Measurements from ENCODE around the gene KCNA2. TPM values are rescaled to one million over a fixed set of nuclear protein-coding genes. Genes with fewer than 3 reads are reported as not detected.

Gene KCNA2
- total and polyA plus RNA-seq, 4 donors: 0.13 to 1.8 (median 0.87) TPM

- 5 to 6% methylated on average over 28 of the region's 28 CpGs for WGBS, 2 donors
- no peaks in the 10 kb centered on the region for H3K27me3 ChIP-seq (ENCODE audit: control insufficient read depth in 1 of 2, insufficient read depth in 2 of 2, low read length in 1 of 2)
- H3K27ac ChIP-seq (ENCODE audit: low read depth in 1 of 2, low read length in 2 of 2): no peak overlapping the region
- intact Hi-C loops (cut with DNase I): no loop called here
- DNase-seq (no peak), ATAC-seq (ENCODE audit: low FRiP score) (no peak)
- peak overlapping the region; percentile 12 to 53 for H3K4me3 ChIP-seq (ENCODE audit: low read length in 2 of 2)
- no peaks in the 10 kb centered on the region for H3K4me1 ChIP-seq (ENCODE audit: control insufficient read depth in 1 of 2, insufficient read depth in 2 of 2, low read length in 2 of 2)
- H3K36me3 ChIP-seq (ENCODE audit: control insufficient read depth in 1 of 2, insufficient read depth in 2 of 2, low read length in 1 of 2): no peaks in the 10 kb centered on the region
- no peaks in the 10 kb centered on the region for H3K9me3 ChIP-seq (ENCODE audit: control insufficient read depth, low read length)
Measured at GRCh38 chr1:110607536-110608230, 1.5 kb upstream of the KCNA2 start.

DNA sequence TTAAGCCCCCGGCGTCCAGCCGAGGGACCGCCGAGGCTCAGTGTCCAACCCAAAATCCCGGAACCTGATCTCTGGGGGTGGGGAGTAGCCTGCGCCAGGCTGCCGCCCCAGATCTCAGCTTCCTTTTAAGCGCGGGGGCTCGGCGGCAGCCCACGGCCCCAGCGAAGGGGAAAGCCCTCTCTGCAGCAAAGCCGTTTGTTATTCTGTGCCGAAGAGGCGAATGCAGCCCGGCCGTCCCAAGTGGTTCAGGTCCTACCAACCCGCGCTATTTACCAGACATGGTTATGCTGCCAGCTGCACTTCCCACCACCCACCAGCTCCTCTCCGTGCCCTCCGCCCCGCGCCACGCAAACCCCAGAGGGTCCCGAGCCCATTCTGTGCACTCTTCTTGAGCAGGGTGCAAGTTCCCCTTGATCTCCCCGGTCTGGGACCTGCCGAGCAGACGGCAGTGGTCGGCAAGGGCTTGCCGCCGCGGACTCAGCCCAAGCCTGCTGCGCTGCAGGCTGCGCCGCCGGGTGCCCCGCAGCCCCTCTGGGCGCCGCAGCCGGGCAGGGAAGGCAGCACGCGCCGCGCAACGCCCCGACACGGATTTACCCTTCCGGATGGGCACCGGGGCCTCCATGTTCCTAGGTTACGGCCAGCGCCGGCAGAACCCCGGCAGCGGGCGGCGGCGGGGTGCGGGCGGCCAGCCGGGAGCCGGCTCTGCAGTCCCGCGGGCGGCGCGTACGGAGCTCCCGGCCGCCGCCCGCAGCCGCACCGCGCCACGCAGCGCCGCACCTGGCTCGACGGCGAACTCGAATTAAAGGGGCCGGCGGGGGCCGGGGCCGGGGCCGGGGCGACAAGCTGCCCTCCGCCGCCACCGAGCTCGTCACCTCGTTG, 738 bp upstream of the KCNA2 start:
- H3K27ac ChIP-seq (ENCODE audit: low read depth in 1 of 2, low read length in 2 of 2): peak overlapping the region in 1 of 2 donors; percentile 19
- peak; percentile 15 for ATAC-seq (ENCODE audit: low FRiP score)
- H3K9me3 ChIP-seq (ENCODE audit: control insufficient read depth, low read length): no peaks in the 10 kb centered on the region
- no peaks in the 10 kb centered on the region for H3K4me1 ChIP-seq (ENCODE audit: control insufficient read depth in 1 of 2, insufficient read depth in 2 of 2, low read length in 2 of 2)
- no peaks in the 10 kb centered on the region for H3K36me3 ChIP-seq (ENCODE audit: control insufficient read depth in 1 of 2, insufficient read depth in 2 of 2, low read length in 1 of 2)
- peak overlapping the region; percentile 12 to 53 for H3K4me3 ChIP-seq (ENCODE audit: low read length in 2 of 2)
- intact Hi-C loops (cut with DNase I): no loop called here
- no peak for DNase-seq
- WGBS, 2 donors: 0% methylated on average over 74 to 94 of the region's 94 CpGs
- H3K27me3 ChIP-seq (ENCODE audit: control insufficient read depth in 1 of 2, insufficient read depth in 2 of 2, low read length in 1 of 2): no peaks in the 10 kb centered on the region

DNA sequence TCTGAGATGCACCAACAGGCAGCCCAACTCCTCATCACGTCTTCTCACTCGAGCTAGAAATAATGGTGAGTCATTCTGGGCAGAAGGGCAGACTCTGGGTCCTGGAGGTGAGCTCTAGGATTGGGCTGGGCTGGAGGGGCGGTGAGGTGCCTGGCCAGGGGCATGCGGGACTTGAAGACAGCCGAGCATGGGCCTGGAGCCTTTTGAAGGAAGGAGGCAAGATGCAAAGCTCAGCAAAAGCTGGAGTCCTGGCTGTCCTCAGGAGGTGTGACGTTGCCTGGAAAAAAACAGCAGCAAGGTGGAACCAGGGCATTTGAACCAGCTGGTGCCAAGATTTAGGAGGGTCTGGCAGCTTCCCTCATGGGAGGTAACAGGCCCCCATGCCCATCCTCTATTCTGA, 712 bp downstream of the KCNA2 start:
- Histone ChIP-seq H3K9me3 (ENCODE audit: control insufficient read depth, low read length) (no peaks in the 10 kb centered on the region), H3K36me3 (ENCODE audit: control insufficient read depth in 1 of 2, insufficient read depth in 2 of 2, low read length in 1 of 2) (no peaks in the 10 kb centered on the region), H3K4me3 (ENCODE audit: low read length in 2 of 2) (no peak overlapping the region), H3K27me3 (ENCODE audit: control insufficient read depth in 1 of 2, insufficient read depth in 2 of 2, low read length in 1 of 2) (no peaks in the 10 kb centered on the region), H3K27ac (ENCODE audit: low read depth in 1 of 2, low read length in 2 of 2) (no peak overlapping the region), H3K4me1 (ENCODE audit: control insufficient read depth in 1 of 2, insufficient read depth in 2 of 2, low read length in 2 of 2) (no peaks in the 10 kb centered on the region)
- DNase-seq: no peak
- WGBS, 2 donors: 76 to 78% methylated on average over 6 of the region's 6 CpGs
- ATAC-seq (ENCODE audit: low FRiP score): no peak
- intact Hi-C loops (cut with DNase I): no loop called here

DNA sequence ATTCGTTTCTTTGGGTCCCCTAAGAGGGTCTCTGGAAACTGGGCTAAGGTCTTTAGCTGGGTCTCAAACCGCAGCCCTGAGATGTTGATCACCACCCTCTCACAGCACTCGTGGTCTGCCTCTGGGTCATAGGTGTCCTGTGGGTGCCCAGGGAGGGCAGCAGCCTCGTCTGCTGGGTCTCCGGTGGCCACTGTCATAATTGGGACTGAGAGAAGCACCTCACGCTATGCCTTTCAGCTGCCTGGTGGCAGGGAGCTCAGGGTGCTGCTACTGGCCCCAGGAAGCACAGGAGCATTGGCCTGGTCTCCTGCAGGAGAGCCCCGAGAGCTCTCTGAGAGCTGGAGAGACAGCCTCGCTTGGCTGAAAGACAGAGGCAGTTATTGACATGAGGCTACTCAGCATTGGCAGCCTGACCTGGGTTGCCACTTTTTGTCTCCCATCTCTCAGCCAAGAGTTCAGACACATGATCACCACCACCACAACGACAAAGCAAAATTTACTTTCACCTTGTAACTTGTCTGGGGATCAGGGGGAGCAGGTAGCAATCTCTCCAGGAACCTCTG, 1.5 kb downstream of the KCNA2 start:
- Histone ChIP-seq H3K36me3 (ENCODE audit: control insufficient read depth in 1 of 2, insufficient read depth in 2 of 2, low read length in 1 of 2) (no peaks in the 10 kb centered on the region), H3K4me1 (ENCODE audit: control insufficient read depth in 1 of 2, insufficient read depth in 2 of 2, low read length in 2 of 2) (no peaks in the 10 kb centered on the region), H3K9me3 (ENCODE audit: control insufficient read depth, low read length) (no peaks in the 10 kb centered on the region), H3K27ac (ENCODE audit: low read depth in 1 of 2, low read length in 2 of 2) (no peak overlapping the region), H3K4me3 (ENCODE audit: low read length in 2 of 2) (no peak overlapping the region), H3K27me3 (ENCODE audit: control insufficient read depth in 1 of 2, insufficient read depth in 2 of 2, low read length in 1 of 2) (no peaks in the 10 kb centered on the region)
- DNase-seq (no peak), ATAC-seq (ENCODE audit: low FRiP score) (no peak)
- intact Hi-C loops (cut with DNase I): no loop called here
- WGBS, 2 donors: 92 to 93% methylated on average over 9 of the region's 9 CpGs

DNA sequence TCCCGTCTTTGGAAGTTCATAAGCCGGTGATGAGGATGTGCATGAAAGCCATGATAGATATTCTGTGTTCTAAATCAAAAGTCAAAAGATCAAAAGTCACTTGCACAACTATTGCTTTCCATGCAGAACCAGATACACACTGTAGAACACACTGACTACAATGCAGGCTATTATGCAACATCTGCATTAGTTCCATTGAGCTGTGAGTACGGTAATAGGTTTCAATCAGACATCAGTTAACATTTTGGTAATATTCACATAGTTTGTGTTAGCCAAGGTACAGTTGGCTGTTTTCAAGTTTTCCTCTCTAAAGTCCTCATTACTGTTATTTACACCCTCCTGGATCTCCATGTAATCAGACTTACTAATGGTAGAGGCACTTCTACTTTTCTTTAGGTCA, 3.1 kb downstream of the KCNA2 start:
- ATAC-seq (ENCODE audit: low FRiP score) (no peak), DNase-seq (no peak)
- Histone ChIP-seq H3K4me3 (ENCODE audit: low read length in 2 of 2) (no peak overlapping the region), H3K27me3 (ENCODE audit: control insufficient read depth in 1 of 2, insufficient read depth in 2 of 2, low read length in 1 of 2) (no peaks in the 10 kb centered on the region), H3K27ac (ENCODE audit: low read depth in 1 of 2, low read length in 2 of 2) (no peak overlapping the region), H3K36me3 (ENCODE audit: control insufficient read depth in 1 of 2, insufficient read depth in 2 of 2, low read length in 1 of 2) (no peaks in the 10 kb centered on the region), H3K9me3 (ENCODE audit: control insufficient read depth, low read length) (no peaks in the 10 kb centered on the region), H3K4me1 (ENCODE audit: control insufficient read depth in 1 of 2, insufficient read depth in 2 of 2, low read length in 2 of 2) (no peaks in the 10 kb centered on the region)
- intact Hi-C loops (cut with DNase I): no loop called here
- 98 to 99% methylated on average over 3 of the region's 3 CpGs for WGBS, 2 donors

DNA sequence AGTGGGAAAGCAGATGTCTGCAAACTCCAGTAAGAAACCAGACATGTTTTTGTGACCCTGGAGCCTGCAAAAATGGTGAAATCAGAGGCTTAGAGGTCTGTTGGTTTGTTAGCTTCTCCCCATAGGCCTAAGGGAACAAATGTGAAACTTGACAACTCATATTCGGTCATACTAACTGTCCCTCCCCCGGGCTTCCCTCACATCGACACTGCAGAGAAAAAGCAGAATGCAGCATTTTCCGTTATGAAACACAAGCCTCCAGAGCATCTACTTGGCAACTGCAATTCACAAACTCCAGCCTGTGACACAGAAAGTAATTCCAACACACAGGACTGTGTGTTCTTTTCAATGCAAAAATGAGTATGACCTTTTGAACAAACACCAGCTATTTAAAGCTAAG, 3.7 kb downstream of the KCNA2 start:
- H3K4me3 ChIP-seq (ENCODE audit: low read length in 2 of 2): no peak overlapping the region
- H3K36me3 ChIP-seq (ENCODE audit: control insufficient read depth in 1 of 2, insufficient read depth in 2 of 2, low read length in 1 of 2): no peaks in the 10 kb centered on the region
- ATAC-seq (ENCODE audit: low FRiP score): no peak
- DNase-seq: no peak
- 82 to 92% methylated on average over 4 of the region's 4 CpGs for WGBS, 2 donors
- H3K9me3 ChIP-seq (ENCODE audit: control insufficient read depth, low read length): no peaks in the 10 kb centered on the region
- no peak overlapping the region for H3K27ac ChIP-seq (ENCODE audit: low read depth in 1 of 2, low read length in 2 of 2)
- no peaks in the 10 kb centered on the region for H3K4me1 ChIP-seq (ENCODE audit: control insufficient read depth in 1 of 2, insufficient read depth in 2 of 2, low read length in 2 of 2)
- no peaks in the 10 kb centered on the region for H3K27me3 ChIP-seq (ENCODE audit: control insufficient read depth in 1 of 2, insufficient read depth in 2 of 2, low read length in 1 of 2)
- intact Hi-C loops (cut with DNase I): no loop called here

GRCh38 chr1:110601332-110601731, 4.8 kb downstream of the KCNA2 start:
- H3K4me3 ChIP-seq (ENCODE audit: low read length in 2 of 2): no peak overlapping the region
- 79 to 82% methylated on average over 5 of the region's 5 CpGs for WGBS, 2 donors
- ATAC-seq (ENCODE audit: low FRiP score): no peak
- H3K36me3 ChIP-seq (ENCODE audit: control insufficient read depth in 1 of 2, insufficient read depth in 2 of 2, low read length in 1 of 2): no peaks in the 10 kb centered on the region
- H3K27me3 ChIP-seq (ENCODE audit: control insufficient read depth in 1 of 2, insufficient read depth in 2 of 2, low read length in 1 of 2): no peaks in the 10 kb centered on the region
- intact Hi-C loops (cut with DNase I): no loop called here
- H3K27ac ChIP-seq (ENCODE audit: low read depth in 1 of 2, low read length in 2 of 2): no peak overlapping the region
- H3K4me1 ChIP-seq (ENCODE audit: control insufficient read depth in 1 of 2, insufficient read depth in 2 of 2, low read length in 2 of 2): no peaks in the 10 kb centered on the region
- DNase-seq: no peak
- no peaks in the 10 kb centered on the region for H3K9me3 ChIP-seq (ENCODE audit: control insufficient read depth, low read length)

GRCh38 chr1:110600716-110601115, 5.4 kb downstream of the KCNA2 start:
- no peak overlapping the region for H3K4me3 ChIP-seq (ENCODE audit: low read length in 2 of 2)
- 96 to 97% methylated on average over 3 of the region's 3 CpGs for WGBS, 2 donors
- no peaks in the 10 kb centered on the region for H3K27me3 ChIP-seq (ENCODE audit: control insufficient read depth in 1 of 2, insufficient read depth in 2 of 2, low read length in 1 of 2)
- no peak overlapping the region for H3K27ac ChIP-seq (ENCODE audit: low read depth in 1 of 2, low read length in 2 of 2)
- H3K36me3 ChIP-seq (ENCODE audit: control insufficient read depth in 1 of 2, insufficient read depth in 2 of 2, low read length in 1 of 2): no peaks in the 10 kb centered on the region
- ATAC-seq (ENCODE audit: low FRiP score): no peak
- no peaks in the 10 kb centered on the region for H3K9me3 ChIP-seq (ENCODE audit: control insufficient read depth, low read length)
- no peak for DNase-seq
- H3K4me1 ChIP-seq (ENCODE audit: control insufficient read depth in 1 of 2, insufficient read depth in 2 of 2, low read length in 2 of 2): no peaks in the 10 kb centered on the region
- intact Hi-C loops (cut with DNase I): no loop called here
